OCI-LY1 (cell line): ENCODE results near the gene ANTXRL.
"Not testable (repeated sequence)": the region's sequence is repeated elsewhere in the genome, so short reads cannot be mapped to it uniquely, and the experiment has no call there.

Experiments
- H2AFZ ChIP-seq: fragments of 200-600 bp; sonication (generic), shearing (Covaris generic); 2 replicates; pipeline ENCODE4 v1.6.0; 2014; ENCODE audit warnings: antibody characterized with exemption, mild to moderate bottlenecking, low read length
- H3F3A ChIP-seq: fragments of 200-600 bp; sonication (generic), shearing (Covaris generic); 2 replicates; pipeline ENCODE4 v1.6.0; 2014; ENCODE audit warnings: mild to moderate bottlenecking, antibody characterized with exemption, low read length, moderate library complexity; ENCODE audit not compliant: insufficient read depth
- H3K27ac ChIP-seq: fragments of 200-600 bp; sonication (generic); 2 replicates; pipeline ENCODE4 v1.5.1; 2014; ENCODE audit warnings: low read length, mixed run types, mild to moderate bottlenecking, low read depth; ENCODE audit not compliant: poor library complexity, severe bottlenecking
- H3K27me3 ChIP-seq: fragments of 200-600 bp; sonication (generic); 2 replicates; pipeline ENCODE4 v1.6.0; 2014; ENCODE audit warnings: antibody characterized with exemption, mild to moderate bottlenecking, low read length, moderate library complexity; ENCODE audit not compliant: insufficient read depth
- H3K36me3 ChIP-seq: fragments of 200-600 bp; sonication (generic); 2 replicates; pipeline ENCODE4 v1.6.1; 2014; ENCODE audit warnings: mild to moderate bottlenecking, antibody characterized with exemption, low read length, moderate library complexity, mixed read lengths; ENCODE audit not compliant: insufficient read depth
- H3K4me1 ChIP-seq: fragments of 200-600 bp; sonication (generic); 2 replicates; pipeline ENCODE4 v1.5.1; 2014; ENCODE audit warnings: mild to moderate bottlenecking, low read length, moderate library complexity; ENCODE audit not compliant: insufficient read depth, severe bottlenecking
- H3K4me2 ChIP-seq: fragments of 200-600 bp; sonication (generic), shearing (Covaris generic); 2 replicates; pipeline ENCODE4 v1.6.1; 2014; ENCODE audit warnings: low read length
- H3K4me3 ChIP-seq: fragments of 200-600 bp; sonication (generic); 2 replicates; pipeline ENCODE4 v1.5.1; 2014; ENCODE audit warnings: low read length, low read depth, mild to moderate bottlenecking, mixed read lengths; ENCODE audit not compliant: poor library complexity, severe bottlenecking
- H3K79me2 ChIP-seq: fragments of 200-600 bp; shearing (Covaris generic); 2 replicates; pipeline ENCODE4 v1.6.1; 2016; ENCODE audit warnings: mixed run types, low read length, mixed read lengths; ENCODE audit not compliant: insufficient read depth
- H3K9ac ChIP-seq: fragments of 200-600 bp; sonication (generic), shearing (Covaris generic); 2 replicates; pipeline ENCODE4 v1.6.1; 2014; ENCODE audit warnings: mild to moderate bottlenecking, low read length, mixed read lengths
- H3K9me2 ChIP-seq: fragments of 200-600 bp; sonication (generic), shearing (Covaris generic); 2 replicates; pipeline ENCODE4 v1.6.1; 2014; ENCODE audit warnings: low read depth, mild to moderate bottlenecking, low read length, mixed read lengths
- H3K9me3 ChIP-seq: fragments of 200-600 bp; shearing (Covaris generic); 2 replicates; pipeline ENCODE4 v1.6.1; 2014; ENCODE audit warnings: low read length, mixed read lengths
- H4K20me1 ChIP-seq: fragments of 200-600 bp; sonication (generic), shearing (Covaris generic); 2 replicates; pipeline ENCODE4 v1.6.0; 2016; ENCODE audit warnings: mild to moderate bottlenecking, low read length; ENCODE audit not compliant: insufficient read depth
- CTCF ChIP-seq: fragments of 200-600 bp; sonication (generic), shearing (Covaris generic); IDR thresholded peaks from 2 replicates; pipeline ENCODE4 v1.5.1; 2017; ENCODE audit warnings: mild to moderate bottlenecking, antibody characterized with exemption, low read length, moderate library complexity, mixed read lengths
- EZH2 ChIP-seq: fragments of 200-600 bp; sonication (generic), shearing (Covaris generic); IDR thresholded peaks from 2 replicates; pipeline ENCODE4 v1.8.0; 2017; ENCODE audit warnings: borderline replicate concordance, mixed run types, mild to moderate bottlenecking, antibody characterized with exemption, low read length, moderate library complexity, mixed read lengths

Gene ANTXRL

GRCh38 chr10:46247181-46247475 lies 39.7 kb upstream of the ANTXRL start:
- Histone ChIP-seq H3K4me3 (no peak overlapping the region), H4K20me1 (no peaks in the 10 kb centered on the region), H3K4me1 (no peaks in the 10 kb centered on the region), H2AFZ (no peak overlapping the region), H3K9me2 (no peaks in the 10 kb centered on the region), H3K36me3 (peaks cover 5% of the 10 kb centered on the region), H3K79me2 (no peaks in the 10 kb centered on the region), H3K9ac (no peak overlapping the region), H3K27me3 (no peaks in the 10 kb centered on the region), H3K4me2 (no peak overlapping the region), H3K9me3 (peaks cover 4% of the 10 kb centered on the region), H3K27ac (no peak overlapping the region), H3F3A (no peaks in the 10 kb centered on the region)
- TF ChIP-seq CTCF (no peak), EZH2 (no peak)

GRCh38 chr10:46247808-46248569 lies 38.8 kb upstream of the ANTXRL start:
- H3K9me2 ChIP-seq, result no peaks in the 10 kb centered on the region
- H3K4me1 ChIP-seq, result no peaks in the 10 kb centered on the region
- TF ChIP-seq CTCF (no peak), EZH2 (no peak)
- H3K79me2 ChIP-seq, result no peaks in the 10 kb centered on the region
- no peak overlapping the region for H3K4me2 ChIP-seq
- no peaks in the 10 kb centered on the region for H3K9me3 ChIP-seq
- H3K4me3 ChIP-seq, result no peak overlapping the region
- no peaks in the 10 kb centered on the region for H3F3A ChIP-seq
- no peak overlapping the region for H3K27ac ChIP-seq
- no peaks in the 10 kb centered on the region for H4K20me1 ChIP-seq
- no peaks in the 10 kb centered on the region for H3K27me3 ChIP-seq
- H3K9ac ChIP-seq, result no peak overlapping the region
- no peak overlapping the region for H2AFZ ChIP-seq
- H3K36me3 ChIP-seq, result no peaks in the 10 kb centered on the region

GRCh38 chr10:46248651-46249146 lies 38.1 kb upstream of the ANTXRL start:
- no peak overlapping the region for H2AFZ ChIP-seq
- H4K20me1 ChIP-seq, result no peaks in the 10 kb centered on the region
- no peaks in the 10 kb centered on the region for H3K9me3 ChIP-seq
- H3K9ac ChIP-seq, result no peak overlapping the region
- no peaks in the 10 kb centered on the region for H3K9me2 ChIP-seq
- peaks cover 7% of the 10 kb centered on the region; the same call in 1 of the 2 replicates for H3K36me3 ChIP-seq
- no peak overlapping the region for H3K27ac ChIP-seq
- H3F3A ChIP-seq, result no peaks in the 10 kb centered on the region
- no peak for TF ChIP-seq CTCF
- TF ChIP-seq EZH2, result no peak
- no peak overlapping the region for H3K4me3 ChIP-seq
- H3K79me2 ChIP-seq, result no peaks in the 10 kb centered on the region
- H3K4me2 ChIP-seq, result no peak overlapping the region
- H3K27me3 ChIP-seq, result no peaks in the 10 kb centered on the region
- H3K4me1 ChIP-seq, result no peaks in the 10 kb centered on the region

- H3K27me3 ChIP-seq, H3K4me1 ChIP-seq, H3K27ac ChIP-seq, H3K9ac ChIP-seq, H2AFZ ChIP-seq, H3F3A ChIP-seq, H3K9me2 ChIP-seq, H3K4me2 ChIP-seq, H3K4me3 ChIP-seq, H3K9me3 ChIP-seq, H3K79me2 ChIP-seq, H4K20me1 ChIP-seq: not testable (repeated sequence)
- peaks cover 12% of the 10 kb centered on the region; the same call in 1 of the 2 replicates for H3K36me3 ChIP-seq
Measured at GRCh38 chr10:46249617-46250344, 37.0 kb upstream of the ANTXRL start.
